Right ventricle myocardium superior (tissue), 1 donor: ENCODE results near the gene CTNNA2. TPM values are rescaled to one million over a fixed set of nuclear protein-coding genes. Genes with fewer than 3 reads are reported as not detected.
"Not testable (repeated sequence)": the region's sequence is repeated elsewhere in the genome, so short reads cannot be mapped to it uniquely, and the experiment has no call there.

ENCODE experiments used
- ATAC-seq: fragments of 200-7000 bp; cut with Tn5 transposase; one replicate; pipeline ENCODE4 v1.9.1; 2020; ENCODE audit warnings: mild to moderate bottlenecking; ENCODE audit not compliant: poor library complexity
- DNase-seq: peaks from one replicate; pipeline ENCODE4 v3.0.0-alpha.2; 2020
- intact Hi-C: fragments of 100-400 bp; cut with DNase I; formaldehyde crosslinking; loops from one replicate; pipeline ENCODE4 v1.11.2; 2022
- total RNA-seq: library from RNA; stranded (reverse); fragmentation: NEBNext Ultra II Directional; extraction: Animal tissue kit (Norgen Biotek cat#: 25700); gene quantifications from one replicate; pipeline ENCODE4 v1.2.1, GENCODE V29; 2021
- donor health status: DM: no; HTN: yes; CAD: no; lungs with severe emphysema.

The CTNNA2 gene
- total RNA-seq, 1 donor from 2014 or later: not detected

- intact Hi-C loops: no loop called here
- DNase-seq (no peak), ATAC-seq (no peak)
These were observed 619.4 kb downstream of the CTNNA2 start for GRCh38 chr2:80132281-80132680.

- ATAC-seq (no peak), DNase-seq (no peak)
- intact Hi-C loops: no loop called here
These were observed 622.1 kb downstream of the CTNNA2 start for GRCh38 chr2:80135001-80135400.

GRCh38 chr2:80136338-80136737 is 623.5 kb downstream of the CTNNA2 start:
- no peak for DNase-seq
- intact Hi-C loops: no loop called here
- no peak for ATAC-seq

GRCh38 chr2:80139001-80139400 is 626.1 kb downstream of the CTNNA2 start:
- intact Hi-C loops: no loop called here
- DNase-seq: no peak

GRCh38 chr2:80141007-80141726 is 628.3 kb downstream of the CTNNA2 start:
- intact Hi-C loops: no loop called here
- DNase-seq (no peak), ATAC-seq (no peak)

More at GRCh38 chr2:80139001-80139400, 626.1 kb downstream of the CTNNA2 start:
- no peak for ATAC-seq

GRCh38 chr2:80145499-80145898 is 632.6 kb downstream of the CTNNA2 start:
- intact Hi-C loops: no loop called here
- DNase-seq: no peak
- ATAC-seq: no peak

- not testable (repeated sequence) for DNase-seq, ATAC-seq
These were observed 633.9 kb downstream of the CTNNA2 start for GRCh38 chr2:80146757-80147156.

GRCh38 chr2:80147690-80148089 is 634.8 kb downstream of the CTNNA2 start:
- DNase-seq: no peak
- intact Hi-C loops: no loop called here
- ATAC-seq: no peak

More at GRCh38 chr2:80146757-80147156, 633.9 kb downstream of the CTNNA2 start:
- intact Hi-C loops: not testable (repeated sequence)

- intact Hi-C loops: no loop called here
- no peak for DNase-seq
- no peak for ATAC-seq
These were observed 636.1 kb downstream of the CTNNA2 start for GRCh38 chr2:80148906-80149305.

GRCh38 chr2:80149991-80150390 is 637.1 kb downstream of the CTNNA2 start:
- intact Hi-C loops: no loop called here
- no peak for DNase-seq
- no peak for ATAC-seq

GRCh38 chr2:80151248-80151647 is 638.4 kb downstream of the CTNNA2 start:
- intact Hi-C loops: no loop called here
- ATAC-seq (no peak), DNase-seq (no peak)

- intact Hi-C loops: no loop called here
- ATAC-seq: no peak
- DNase-seq: no peak
These were observed 638.8 kb downstream of the CTNNA2 start for GRCh38 chr2:80151651-80152050.

- intact Hi-C loops: no loop called here
- ATAC-seq (no peak), DNase-seq (no peak)
These were observed 640.3 kb downstream of the CTNNA2 start for GRCh38 chr2:80153151-80153550.

- DNase-seq (no peak), ATAC-seq (no peak)
- intact Hi-C loops: no loop called here
These were observed 640.9 kb downstream of the CTNNA2 start for GRCh38 chr2:80153768-80154167.

GRCh38 chr2:80154231-80154915 is 641.5 kb downstream of the CTNNA2 start:
- intact Hi-C loops: no loop called here
- DNase-seq (no peak), ATAC-seq (no peak)

- ATAC-seq (no peak), DNase-seq (no peak)
- intact Hi-C loops: no loop called here
These were observed 651.5 kb downstream of the CTNNA2 start for GRCh38 chr2:80164375-80164774.

GRCh38 chr2:80166483-80167171 is 653.8 kb downstream of the CTNNA2 start:
- intact Hi-C loops: no loop called here
- DNase-seq (no peak), ATAC-seq (no peak)

GRCh38 chr2:80167284-80167808 is 654.5 kb downstream of the CTNNA2 start:
- DNase-seq (no peak), ATAC-seq (no peak)
- intact Hi-C loops: no loop called here

GRCh38 chr2:80168037-80168436 is 655.2 kb downstream of the CTNNA2 start:
- no peak for ATAC-seq
- intact Hi-C loops: no loop called here

More at GRCh38 chr2:80168037-80168436, 655.2 kb downstream of the CTNNA2 start:
- no peak for DNase-seq
